Kidney (tissue), 14 donors: ENCODE results near the gene STAT1. TPM values are rescaled to one million over a fixed set of nuclear protein-coding genes. Genes with fewer than 3 reads are reported as not detected.

ENCODE experiments used
- DNase-seq, 5 donors: peaks; one replicate each; pipeline ENCODE4 v3.0.0-alpha.2; 2013 to 2020
- FAIRE-seq: peaks from 2 replicates; lab custom pipeline; 2012; peaks lifted over from hg19 to GRCh38; lab: Jason Lieb, UNC
- H3K27ac ChIP-seq, 2 donors: one replicate each; pipeline ENCODE4 v1.7.0; 2013; ENCODE audit warnings: low read depth in 2 of 2, low read length in 2 of 2, inconsistent platforms in 1 of 2
- H3K27me3 ChIP-seq: one replicate; pipeline ENCODE4 v1.7.1; 2013; ENCODE audit warnings: low read length, inconsistent platforms; ENCODE audit not compliant: control insufficient read depth, insufficient read depth
- H3K36me3 ChIP-seq, 3 donors: one replicate each; pipeline versions ENCODE4 v1.7.0 to v1.7.1; 2013; ENCODE audit warnings: low read length in 3 of 3, control low read depth in 1 of 3, inconsistent platforms in 1 of 3; ENCODE audit not compliant: insufficient read depth in 3 of 3, control insufficient read depth in 2 of 3
- H3K4me1 ChIP-seq, 3 donors: one replicate each; pipeline versions ENCODE4 v1.7.0 to v1.7.1; 2013; ENCODE audit warnings: low read length in 3 of 3, inconsistent platforms in 1 of 3, low read depth in 1 of 3; ENCODE audit not compliant: control insufficient read depth in 2 of 3, insufficient read depth in 2 of 3
- H3K4me3 ChIP-seq, 3 donors: one replicate each; pipeline versions ENCODE4 v1.7.0 to v1.8.1; 2013; ENCODE audit warnings: low read length in 3 of 3, control low read depth in 1 of 3, inconsistent platforms in 1 of 3
- H3K9ac ChIP-seq, 3 donors: one replicate each; pipeline versions ENCODE4 v1.7.0 to v1.7.1; 2013; ENCODE audit warnings: low read length in 3 of 3, control low read depth in 1 of 3, inconsistent platforms in 1 of 3
- H3K9me3 ChIP-seq, 3 donors: one replicate each; pipeline versions ENCODE4 v1.7.0 to v1.7.1; 2013; ENCODE audit warnings: low read length in 3 of 3, control low read depth in 1 of 3, inconsistent platforms in 1 of 3; ENCODE audit not compliant: control insufficient read depth in 2 of 3, insufficient read depth in 1 of 3
- intact Hi-C: fragments of 100-400 bp; cut with DNase I; formaldehyde crosslinking; loops from one replicate; pipeline ENCODE4 v1.11.1; 2022
- polyA plus RNA-seq: library from polyadenylated mRNA; stranded (reverse); fragments of 350-450 nt; fragmentation: Illumina TruSeq; extraction: RNeasy Lipid Tissue Mini Kit (QIAGEN cat#74804); gene quantifications from one replicate; pipeline ENCODE4 v1.2.3, GENCODE V29; 2014; ENCODE audit warnings: low read depth, low replicate concordance; ENCODE audit not compliant: insufficient read depth
- total RNA-seq: library from RNA; stranded (reverse); fragmentation: NEBNext Ultra II Directional; extraction: Animal tissue kit (Norgen Biotek cat#: 25700); gene quantifications from one replicate; pipeline ENCODE4 v1.2.1, GENCODE V29; 2021
- TF ChIP-seq, protein P1 (sequence below): IDR thresholded peaks from 3 replicates; pipeline ENCODE4 v1.5.1; 2012; ENCODE audit warnings: mild to moderate bottlenecking, moderate library complexity, borderline replicate concordance; ENCODE audit not compliant: insufficient read depth; ENCODE audit errors: extremely low read depth
- donor health status: control.
- donor health status: control.
- donor health status: control.
- donor health status: control.
- donor health status: control.
- donor health status: DM: yes; HTN: yes; CAD: no.
- donor health status: Normal renal cell carcinoma (clear cell type).

The STAT1 gene
- total and polyA plus RNA-seq, 2 donors from 2014 or later, result 37.5 to 121 TPM

DNA sequence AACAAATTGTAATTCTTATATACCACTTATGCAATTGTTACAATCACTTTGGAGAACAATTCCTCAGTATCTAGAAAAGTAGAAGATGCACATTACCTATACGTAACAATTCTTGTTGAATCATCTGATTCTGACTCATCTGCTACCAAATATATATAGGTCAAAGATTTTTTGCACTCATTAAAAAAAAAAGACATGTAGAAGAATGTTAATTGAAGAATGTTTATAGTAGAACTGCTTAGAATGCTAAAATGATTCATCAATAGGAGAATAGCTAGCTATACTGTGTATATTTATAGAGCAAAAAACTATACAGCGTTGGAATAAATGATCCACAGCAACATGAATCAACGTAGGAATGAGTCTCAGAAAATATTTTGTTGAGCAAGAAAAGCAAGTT is 29.5 kb upstream of the STAT1 start:
- Histone ChIP-seq H3K27ac (no peak overlapping the region), H3K4me1 (peaks cover 0 to under 1% (median 0%) of the 10 kb centered on the region in 3 donors), H3K9ac (no peak overlapping the region), H3K9me3 (no peaks in the 10 kb centered on the region), H3K4me3 (no peak overlapping the region), H3K27me3 (no peaks in the 10 kb centered on the region), H3K36me3 (no peaks in the 10 kb centered on the region)
- TF ChIP-seq, protein P1, sequence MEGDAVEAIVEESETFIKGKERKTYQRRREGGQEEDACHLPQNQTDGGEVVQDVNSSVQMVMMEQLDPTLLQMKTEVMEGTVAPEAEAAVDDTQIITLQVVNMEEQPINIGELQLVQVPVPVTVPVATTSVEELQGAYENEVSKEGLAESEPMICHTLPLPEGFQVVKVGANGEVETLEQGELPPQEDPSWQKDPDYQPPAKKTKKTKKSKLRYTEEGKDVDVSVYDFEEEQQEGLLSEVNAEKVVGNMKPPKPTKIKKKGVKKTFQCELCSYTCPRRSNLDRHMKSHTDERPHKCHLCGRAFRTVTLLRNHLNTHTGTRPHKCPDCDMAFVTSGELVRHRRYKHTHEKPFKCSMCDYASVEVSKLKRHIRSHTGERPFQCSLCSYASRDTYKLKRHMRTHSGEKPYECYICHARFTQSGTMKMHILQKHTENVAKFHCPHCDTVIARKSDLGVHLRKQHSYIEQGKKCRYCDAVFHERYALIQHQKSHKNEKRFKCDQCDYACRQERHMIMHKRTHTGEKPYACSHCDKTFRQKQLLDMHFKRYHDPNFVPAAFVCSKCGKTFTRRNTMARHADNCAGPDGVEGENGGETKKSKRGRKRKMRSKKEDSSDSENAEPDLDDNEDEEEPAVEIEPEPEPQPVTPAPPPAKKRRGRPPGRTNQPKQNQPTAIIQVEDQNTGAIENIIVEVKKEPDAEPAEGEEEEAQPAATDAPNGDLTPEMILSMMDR, result no peak
- intact Hi-C loops, result no loop called here
- FAIRE-seq, result no peak
- DNase-seq, result no peak

DNA sequence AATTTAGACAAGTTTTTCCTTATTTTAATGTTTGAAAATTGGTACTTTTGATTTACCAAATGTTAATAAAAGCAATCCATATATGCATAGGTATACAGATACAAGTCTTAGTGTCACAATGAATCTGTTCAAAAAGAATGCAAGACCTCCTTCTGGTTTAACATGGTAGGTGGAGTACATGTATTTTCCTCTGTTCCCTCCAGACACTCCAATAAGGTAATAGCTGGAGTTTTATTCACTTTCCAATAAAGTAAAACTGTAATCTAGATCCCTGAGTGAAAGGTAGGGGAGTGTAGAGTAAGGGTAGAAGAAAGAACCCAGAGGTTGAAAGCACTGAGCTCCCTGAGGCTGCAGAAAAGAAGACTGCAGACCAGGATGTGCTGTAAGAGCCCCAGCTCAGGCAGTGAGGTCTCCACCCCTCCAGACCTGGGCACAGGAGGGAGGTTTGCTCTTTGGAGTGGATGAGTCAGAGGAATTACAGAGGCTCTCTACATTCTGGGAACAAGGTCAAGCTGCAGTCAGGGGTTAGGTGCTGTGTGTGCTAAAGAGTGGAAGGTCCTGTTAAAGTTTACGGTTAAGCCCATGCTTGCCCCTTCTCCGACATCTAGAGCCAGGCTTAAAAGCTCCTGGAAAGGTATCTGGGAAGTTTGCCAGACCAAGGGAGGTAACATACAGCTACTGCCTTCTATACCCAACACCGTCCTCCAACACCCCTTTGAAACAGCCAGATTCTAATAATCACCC is 27.6 kb upstream of the STAT1 start:
- H3K36me3 ChIP-seq, result peaks cover 0 to 2% (median 0%) of the 10 kb centered on the region in 3 donors
- no peak overlapping the region for H3K9ac ChIP-seq
- peak overlapping the region in 1 of 3 donors; percentile 5 for H3K4me3 ChIP-seq
- intact Hi-C loops, result no loop called here
- no peaks in the 10 kb centered on the region for H3K9me3 ChIP-seq
- DNase-seq (no peak), FAIRE-seq (no peak)
- H3K4me1 ChIP-seq, result peaks cover 0 to 2% (median 0%) of the 10 kb centered on the region in 3 donors
- H3K27me3 ChIP-seq, result no peaks in the 10 kb centered on the region
- TF ChIP-seq, protein P1, result no peak
- H3K27ac ChIP-seq, result peak overlapping the region in 1 of 2 donors; percentile 23

DNA sequence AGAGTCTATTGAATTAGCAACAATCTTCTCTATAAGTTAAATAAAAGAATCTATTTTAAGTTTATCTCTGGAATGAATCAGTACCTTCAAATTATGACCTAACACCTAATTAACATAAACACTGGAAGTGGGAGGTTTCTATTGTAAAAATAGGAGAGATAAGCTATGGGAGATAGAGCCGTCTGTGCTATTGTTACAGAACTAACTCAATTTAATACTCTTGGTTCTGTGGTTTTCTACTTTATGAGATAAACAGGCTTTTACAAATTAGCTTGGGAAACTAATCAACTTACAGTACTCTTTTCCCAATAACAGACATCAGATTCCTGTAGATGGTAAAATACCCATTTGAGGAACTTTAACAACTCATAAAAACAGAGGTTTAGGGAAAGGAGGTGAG is 25.6 kb upstream of the STAT1 start:
- TF ChIP-seq, protein P1, result no peak
- FAIRE-seq (no peak), DNase-seq (no peak)
- H3K36me3 ChIP-seq, result peaks cover 0 to 2% (median 0%) of the 10 kb centered on the region in 3 donors
- no peaks in the 10 kb centered on the region for H3K9me3 ChIP-seq
- no peak overlapping the region for H3K4me3 ChIP-seq
- no peaks in the 10 kb centered on the region for H3K27me3 ChIP-seq
- no peak overlapping the region for H3K9ac ChIP-seq
- no peak overlapping the region for H3K27ac ChIP-seq
- H3K4me1 ChIP-seq, result peaks cover 0 to 2% (median 0%) of the 10 kb centered on the region in 3 donors
- intact Hi-C loops, result no loop called here
